Measurements from ENCODE around the gene TIGIT.

DNA sequence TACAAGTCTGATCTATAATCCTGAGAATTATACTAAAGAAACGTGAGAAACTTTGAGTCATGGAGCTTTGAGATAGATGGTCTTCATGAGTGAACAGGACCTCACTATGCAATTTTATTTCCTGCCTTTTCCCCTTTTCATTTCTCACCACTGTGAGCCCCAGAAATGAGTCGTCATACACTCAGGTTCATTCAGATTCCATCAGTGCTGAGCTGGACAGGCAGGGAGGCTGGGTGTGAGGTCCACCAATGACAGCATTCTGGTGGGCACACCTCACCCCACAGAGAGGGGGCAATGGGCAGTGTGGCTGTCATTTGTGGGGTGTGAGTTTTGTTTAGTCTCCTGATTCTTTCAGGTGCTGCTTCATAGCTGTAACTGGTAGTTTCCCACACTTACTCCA lies 16.9 kb downstream of the TIGIT start:
- no peak for TF ChIP-seq POLR2A (IDR thresholded peaks at IDR 0.05)
- TF ChIP-seq, protein P1, sequence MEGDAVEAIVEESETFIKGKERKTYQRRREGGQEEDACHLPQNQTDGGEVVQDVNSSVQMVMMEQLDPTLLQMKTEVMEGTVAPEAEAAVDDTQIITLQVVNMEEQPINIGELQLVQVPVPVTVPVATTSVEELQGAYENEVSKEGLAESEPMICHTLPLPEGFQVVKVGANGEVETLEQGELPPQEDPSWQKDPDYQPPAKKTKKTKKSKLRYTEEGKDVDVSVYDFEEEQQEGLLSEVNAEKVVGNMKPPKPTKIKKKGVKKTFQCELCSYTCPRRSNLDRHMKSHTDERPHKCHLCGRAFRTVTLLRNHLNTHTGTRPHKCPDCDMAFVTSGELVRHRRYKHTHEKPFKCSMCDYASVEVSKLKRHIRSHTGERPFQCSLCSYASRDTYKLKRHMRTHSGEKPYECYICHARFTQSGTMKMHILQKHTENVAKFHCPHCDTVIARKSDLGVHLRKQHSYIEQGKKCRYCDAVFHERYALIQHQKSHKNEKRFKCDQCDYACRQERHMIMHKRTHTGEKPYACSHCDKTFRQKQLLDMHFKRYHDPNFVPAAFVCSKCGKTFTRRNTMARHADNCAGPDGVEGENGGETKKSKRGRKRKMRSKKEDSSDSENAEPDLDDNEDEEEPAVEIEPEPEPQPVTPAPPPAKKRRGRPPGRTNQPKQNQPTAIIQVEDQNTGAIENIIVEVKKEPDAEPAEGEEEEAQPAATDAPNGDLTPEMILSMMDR (IDR thresholded peaks at IDR 0.05): no peak
